H1 (cell line): Measurements from ENCODE around the gene TXNDC2. TPM values are rescaled to one million over a fixed set of nuclear protein-coding genes. Genes with fewer than 3 reads are reported as not detected.
A peak's percentile ranks its signal among the peaks of the same experiment; 100 is the strongest.

Source experiments
- ATF3 ChIP-seq: IDR thresholded peaks from 2 replicates; pipeline ENCODE4 v1.6.1; 2011; ENCODE audit warnings: low read depth, mild to moderate bottlenecking, low read length; ENCODE audit not compliant: insufficient read depth
- CHD1 ChIP-seq: IDR thresholded peaks from 2 replicates; pipeline ENCODE4 v1.6.1; 2012; ENCODE audit warnings: low read depth, low read length, improper control_type of control experiment
- EP300 ChIP-seq, 2 experiments: IDR thresholded peaks; 1 replicate in 1 of 2; 2 replicates in 1 of 2; pipeline ENCODE4 v1.6.1; 2011 to 2012; ENCODE audit warnings: low read depth in 2 of 2, low read length in 2 of 2, mild to moderate bottlenecking in 2 of 2, borderline replicate concordance in 1 of 2, inconsistent platforms in 1 of 2, moderate library complexity in 1 of 2
- GABPA ChIP-seq: IDR thresholded peaks from 2 replicates; pipeline ENCODE4 v1.6.1; 2011; ENCODE audit warnings: mild to moderate bottlenecking, low read length, moderate library complexity, borderline replicate concordance; ENCODE audit not compliant: insufficient read depth
- HDAC2 ChIP-seq, 2 experiments: fragments of 300-600 bp in 1 of 2; sonication (generic) in 1 of 2; IDR thresholded peaks; 2 replicates each; pipeline ENCODE4 v1.6.1; 2011 to 2012; ENCODE audit warnings: low read depth in 2 of 2, low read length in 2 of 2, mild to moderate bottlenecking in 2 of 2, moderate library complexity in 2 of 2, borderline replicate concordance in 1 of 2, inconsistent platforms in 1 of 2
- JUN ChIP-seq: IDR thresholded peaks from 2 replicates; pipeline ENCODE4 v1.6.1; 2011; ENCODE audit warnings: low read depth, mild to moderate bottlenecking, improper control_type of control experiment, low read length
- JUND ChIP-seq: IDR thresholded peaks from 2 replicates; pipeline ENCODE4 v1.6.1; 2011; ENCODE audit warnings: mild to moderate bottlenecking, improper control_type of control experiment, low read length
- RAD21 ChIP-seq, 2 experiments: IDR thresholded peaks in 1 of 2; conservative IDR thresholded peaks in 1 of 2; 2 replicates each; pipeline ENCODE4 v1.6.1; 2011; ENCODE audit warnings: low read depth in 2 of 2, low read length in 2 of 2, improper control_type of control experiment in 1 of 2, inconsistent platforms in 1 of 2, mild to moderate bottlenecking in 1 of 2, moderate library complexity in 1 of 2
- RFX5 ChIP-seq: IDR thresholded peaks from 2 replicates; pipeline ENCODE4 v1.6.1; 2011; ENCODE audit warnings: low read depth, low read length, improper control_type of control experiment, borderline replicate concordance
- RXRA ChIP-seq: IDR thresholded peaks from 2 replicates; pipeline ENCODE4 v1.6.1; 2011; ENCODE audit warnings: low read depth, mild to moderate bottlenecking, low read length, moderate library complexity; ENCODE audit not compliant: insufficient read depth
- SIX5 ChIP-seq: IDR thresholded peaks from 2 replicates; pipeline ENCODE4 v1.6.1; 2011; ENCODE audit warnings: mild to moderate bottlenecking, low read depth, low read length
- TAF1 ChIP-seq: IDR thresholded peaks from 2 replicates; pipeline ENCODE4 v1.6.1; 2011; ENCODE audit warnings: mild to moderate bottlenecking, low read depth, low read length
- polyA plus RNA-seq, 7 experiments: library from polyadenylated mRNA; depleted of rRNA in 3 of 7; stranded (reverse) in 5 of 7; unstranded in 2 of 7; fragments of >200 nt in 5 of 7; fragments of 200-250 nt in 2 of 7; gene quantifications; 1 replicate in 5 of 7; 2 replicates in 1 of 7; 4 replicates in 1 of 7; pipeline versions ENCODE4 v1.2.1 to v1.2.3, GENCODE V29; 2011 to 2013; ENCODE audit warnings: missing spikeins in 2 of 7, mixed read lengths in 2 of 7
- total RNA-seq: library from RNA; stranded (reverse); fragmentation: NEBNext Ultra II Directional; extraction: Animal tissue kit (Norgen Biotek cat#: 25700); gene quantifications from 2 replicates; pipeline ENCODE4 v1.2.1, GENCODE V29; 2021

TXNDC2 gene
- total and polyA plus RNA-seq, 2 of the 8 experiments (the other 6 are each of a cell fraction or from before 2014, with no cell fraction given): 0.09 TPM; not detected in 1

GRCh38 chr18:9913526-9914333, 28.0 kb downstream of the TXNDC2 start, which contains the start of gene VAPA (continued):
- TF ChIP-seq GABPA: no peak
- TF ChIP-seq HDAC2 (IDR thresholded peaks at IDR 0.05; ENCODE audit: borderline replicate concordance in 1 of 2, low read depth in 2 of 2, low read length in 2 of 2): peak in 1 of 2 experiments; percentile 84; a peak in 1 of 4 replicates
- TF ChIP-seq CHD1: no peak
- TF ChIP-seq RFX5: no peak
- peak; percentile 67; the same call in 1 of the 2 replicates for TF ChIP-seq TAF1
- no peak for TF ChIP-seq RXRA
- no peak for TF ChIP-seq JUN
- peak; percentile 93 for TF ChIP-seq SIX5
- TF ChIP-seq EP300 (IDR thresholded peaks at IDR 0.05; ENCODE audit: borderline replicate concordance in 1 of 2, low read depth in 2 of 2, low read length in 2 of 2): no peak
- TF ChIP-seq ATF3: 0 out of 2 replicates have a peak, but pooled peaks have one; percentile 10
- TF ChIP-seq JUND: no peak
- TF ChIP-seq RAD21 (IDR thresholded peaks at IDR 0.05 in 1 of 2, conservative IDR thresholded peaks at IDR 0.05 in 1 of 2; ENCODE audit: low read depth in 2 of 2, low read length in 2 of 2): no peak
